GM12878 (cell line): ENCODE results near the gene GRIK2.

Experiments used
- CEBPB ChIP-seq, 2 experiments: fragments of 150-350 bp in 1 of 2; IDR thresholded peaks; 2 replicates each; pipeline ENCODE4 v1.6.1; 2012 to 2014; ENCODE audit warnings: low read depth in 2 of 2, low read length in 2 of 2, borderline replicate concordance in 1 of 2, inconsistent platforms in 1 of 2
- CHD2 ChIP-seq: IDR thresholded peaks from 2 replicates; pipeline ENCODE4 v1.6.1; 2011; ENCODE audit warnings: low read depth, low read length, improper control_type of control experiment, borderline replicate concordance
- EZH2 ChIP-seq: IDR thresholded peaks from 2 replicates; pipeline ENCODE4 v1.6.1; 2012; ENCODE audit warnings: low read depth, mild to moderate bottlenecking, control low read depth, inconsistent platforms, low read length, borderline replicate concordance; ENCODE audit not compliant: control insufficient read depth
- FOS ChIP-seq: IDR thresholded peaks from 3 replicates; pipeline ENCODE4 v1.6.1; 2011; ENCODE audit warnings: borderline replicate concordance; ENCODE audit not compliant: insufficient read length; ENCODE audit errors: extremely low read depth
- RFX5 ChIP-seq: IDR thresholded peaks from 2 replicates; pipeline ENCODE4 v1.6.1; 2011; ENCODE audit warnings: low read depth, low read length, improper control_type of control experiment
- SMARCA5 ChIP-seq: fragments of 450-650 bp; IDR thresholded peaks from 2 replicates; pipeline ENCODE4 v1.6.1; 2017; ENCODE audit warnings: mild to moderate bottlenecking
- SPI1 ChIP-seq: IDR thresholded peaks from 2 replicates; pipeline ENCODE4 v1.6.1; 2011; ENCODE audit warnings: low read depth, mild to moderate bottlenecking, low read length, moderate library complexity, borderline replicate concordance; ENCODE audit not compliant: insufficient read depth
- SRF ChIP-seq, 2 experiments: IDR thresholded peaks; 2 replicates each; pipeline ENCODE4 v1.6.1; 2011; ENCODE audit warnings: low read depth in 2 of 2, low read length in 2 of 2, mild to moderate bottlenecking in 1 of 2, moderate library complexity in 1 of 2
- ZNF24 ChIP-seq: fragments of 450-650 bp; IDR thresholded peaks from 2 replicates; pipeline ENCODE4 v1.6.1; 2017; ENCODE audit warnings: antibody characterized with exemption, mild to moderate bottlenecking
- TF ChIP-seq, protein P1 (sequence below), 3 experiments: IDR thresholded peaks in 2 of 3; conservative IDR thresholded peaks in 1 of 3; 2 replicates each; pipeline ENCODE4 v1.5.1; 2011; ENCODE audit warnings: low read depth in 3 of 3, low read length in 3 of 3, mild to moderate bottlenecking in 3 of 3, control low read depth in 2 of 3, moderate library complexity in 2 of 3, inconsistent platforms in 1 of 3, mixed read lengths in 1 of 3; ENCODE audit not compliant: control insufficient read depth in 2 of 3, insufficient read depth in 1 of 3; ENCODE audit errors: extremely low read depth in 1 of 3

GRCh38 chr6:102066301-102066700, 672.8 kb downstream of the GRIK2 start:
- no peak for TF ChIP-seq SPI1
- no peak for TF ChIP-seq CEBPB (IDR thresholded peaks at IDR 0.05; ENCODE audit: borderline replicate concordance in 1 of 2, low read depth in 2 of 2, low read length in 2 of 2)
- TF ChIP-seq SRF (IDR thresholded peaks at IDR 0.05; ENCODE audit: low read depth in 2 of 2, low read length in 2 of 2) = no peak
- TF ChIP-seq, protein P1, sequence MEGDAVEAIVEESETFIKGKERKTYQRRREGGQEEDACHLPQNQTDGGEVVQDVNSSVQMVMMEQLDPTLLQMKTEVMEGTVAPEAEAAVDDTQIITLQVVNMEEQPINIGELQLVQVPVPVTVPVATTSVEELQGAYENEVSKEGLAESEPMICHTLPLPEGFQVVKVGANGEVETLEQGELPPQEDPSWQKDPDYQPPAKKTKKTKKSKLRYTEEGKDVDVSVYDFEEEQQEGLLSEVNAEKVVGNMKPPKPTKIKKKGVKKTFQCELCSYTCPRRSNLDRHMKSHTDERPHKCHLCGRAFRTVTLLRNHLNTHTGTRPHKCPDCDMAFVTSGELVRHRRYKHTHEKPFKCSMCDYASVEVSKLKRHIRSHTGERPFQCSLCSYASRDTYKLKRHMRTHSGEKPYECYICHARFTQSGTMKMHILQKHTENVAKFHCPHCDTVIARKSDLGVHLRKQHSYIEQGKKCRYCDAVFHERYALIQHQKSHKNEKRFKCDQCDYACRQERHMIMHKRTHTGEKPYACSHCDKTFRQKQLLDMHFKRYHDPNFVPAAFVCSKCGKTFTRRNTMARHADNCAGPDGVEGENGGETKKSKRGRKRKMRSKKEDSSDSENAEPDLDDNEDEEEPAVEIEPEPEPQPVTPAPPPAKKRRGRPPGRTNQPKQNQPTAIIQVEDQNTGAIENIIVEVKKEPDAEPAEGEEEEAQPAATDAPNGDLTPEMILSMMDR (IDR thresholded peaks at IDR 0.05 in 2 of 3, conservative IDR thresholded peaks at IDR 0.05 in 1 of 3; ENCODE audit: control insufficient read depth in 2 of 3, extremely low read depth in 1 of 3, insufficient read depth in 1 of 3, low read depth in 3 of 3, low read length in 3 of 3) = no peak
- no peak for TF ChIP-seq ZNF24
- TF ChIP-seq SMARCA5 = no peak
- TF ChIP-seq CHD2 = no peak
- no peak for TF ChIP-seq RFX5
- no peak for TF ChIP-seq EZH2
- TF ChIP-seq FOS = no peak
